HEK293T (cell line): ENCODE results near the gene HSBP1.

Source experiments
- ARNT ChIP-seq: fragments of 450-650 bp; IDR thresholded peaks from 2 replicates; pipeline ENCODE4 v1.6.1; 2017; ENCODE audit warnings: mild to moderate bottlenecking
- FOXM1 ChIP-seq: fragments of 450-650 bp; IDR thresholded peaks from 2 replicates; pipeline ENCODE4 v1.6.1; 2017; ENCODE audit warnings: mild to moderate bottlenecking, borderline replicate concordance
- SP1 ChIP-seq: fragments of 450-650 bp; IDR thresholded peaks from 2 replicates; pipeline ENCODE4 v1.6.1; 2017
- SUZ12 ChIP-seq: fragments of 450-650 bp; IDR thresholded peaks from 2 replicates; pipeline ENCODE4 v1.6.1; 2016; ENCODE audit warnings: mild to moderate bottlenecking
- TARDBP ChIP-seq: fragments of 450-650 bp; IDR thresholded peaks from 2 replicates; pipeline ENCODE4 v1.6.1; 2016

- no peak for TF ChIP-seq TARDBP
- TF ChIP-seq ARNT, result no peak
- no peak for TF ChIP-seq SP1
- TF ChIP-seq SUZ12, result no peak
- TF ChIP-seq FOXM1, result no peak
Measured at GRCh38 chr16:83809092-83809491, 1.3 kb downstream of the HSBP1 start.
